Measurements from ENCODE around the gene LNP1. TPM values are rescaled to one million over a fixed set of nuclear protein-coding genes. Genes with fewer than 3 reads are reported as not detected.

LNP1 gene
- total RNA-seq, 1 donor from 2014 or later = 2.1 TPM

GRCh38 chr3:100376301-100376700 is 25.0 kb upstream of the LNP1 start:
- intact Hi-C loops (cut with micrococcal nuclease) = no loop called here
- H3K27me3 Mint-ChIP-seq = no peaks in the 10 kb centered on the region
- H3K4me3 Mint-ChIP-seq = no peak overlapping the region
- H3K4me1 Mint-ChIP-seq = peaks cover 2% of the 10 kb centered on the region
- no peaks in the 10 kb centered on the region for H3K9me3 Mint-ChIP-seq
- H3K27ac Mint-ChIP-seq = peak overlapping the region; percentile 15
- no peak for DNase-seq
- peaks cover 57% of the 10 kb centered on the region for H3K36me3 Mint-ChIP-seq (ENCODE audit: low read depth)

GRCh38 chr3:100384733-100385525 is 16.4 kb upstream of the LNP1 start:
- no peak for DNase-seq
- intact Hi-C loops (cut with micrococcal nuclease) = no loop called here
- no peak overlapping the region for H3K4me3 Mint-ChIP-seq
- peaks cover 9% of the 10 kb centered on the region for H3K4me1 Mint-ChIP-seq
- H3K9me3 Mint-ChIP-seq = peaks cover 6% of the 10 kb centered on the region
- H3K27me3 Mint-ChIP-seq = no peaks in the 10 kb centered on the region
- peaks cover 53% of the 10 kb centered on the region for H3K36me3 Mint-ChIP-seq (ENCODE audit: low read depth)
- H3K27ac Mint-ChIP-seq = no peak overlapping the region

- no peak overlapping the region for H3K4me3 Mint-ChIP-seq
- intact Hi-C loops (cut with micrococcal nuclease) = no loop called here
- peaks cover 49% of the 10 kb centered on the region for H3K36me3 Mint-ChIP-seq (ENCODE audit: low read depth)
- no peak overlapping the region for H3K27ac Mint-ChIP-seq
- H3K27me3 Mint-ChIP-seq = no peaks in the 10 kb centered on the region
- H3K4me1 Mint-ChIP-seq = peaks cover 7% of the 10 kb centered on the region
- H3K9me3 Mint-ChIP-seq = peaks cover 6% of the 10 kb centered on the region
- DNase-seq = no peak
Measured at GRCh38 chr3:100386437-100387074, 14.8 kb upstream of the LNP1 start.

GRCh38 chr3:100389025-100389424 is 12.3 kb upstream of the LNP1 start:
- Mint-ChIP-seq H3K4me1 (peaks cover 10% of the 10 kb centered on the region), H3K4me3 (no peak overlapping the region), H3K27ac (no peak overlapping the region), H3K9me3 (peaks cover 6% of the 10 kb centered on the region), H3K27me3 (no peaks in the 10 kb centered on the region), H3K36me3 (ENCODE audit: low read depth) (peaks cover 46% of the 10 kb centered on the region)
- DNase-seq = no peak
- intact Hi-C loops (cut with micrococcal nuclease) = no loop called here

- DNase-seq = no peak
- Mint-ChIP-seq H3K36me3 (ENCODE audit: low read depth) (peaks cover 17% of the 10 kb centered on the region), H3K27ac (no peak overlapping the region), H3K4me1 (peaks cover 27% of the 10 kb centered on the region), H3K9me3 (no peaks in the 10 kb centered on the region), H3K27me3 (no peaks in the 10 kb centered on the region), H3K4me3 (no peak overlapping the region)
- intact Hi-C loops (cut with micrococcal nuclease) = no loop called here
Measured at GRCh38 chr3:100395679-100396431, 5.5 kb upstream of the LNP1 start.

GRCh38 chr3:100396967-100397366 is 4.4 kb upstream of the LNP1 start:
- Mint-ChIP-seq H3K4me3 (no peak overlapping the region), H3K4me1 (peaks cover 29% of the 10 kb centered on the region), H3K27me3 (no peaks in the 10 kb centered on the region), H3K27ac (no peak overlapping the region), H3K9me3 (no peaks in the 10 kb centered on the region), H3K36me3 (ENCODE audit: low read depth) (peaks cover 18% of the 10 kb centered on the region)
- intact Hi-C loops (cut with micrococcal nuclease) = no loop called here
- DNase-seq = no peak

- H3K4me1 Mint-ChIP-seq = peaks cover 39% of the 10 kb centered on the region
- no peaks in the 10 kb centered on the region for H3K27me3 Mint-ChIP-seq
- H3K4me3 Mint-ChIP-seq = peak overlapping the region; percentile 93
- H3K9me3 Mint-ChIP-seq = no peaks in the 10 kb centered on the region
- H3K36me3 Mint-ChIP-seq (ENCODE audit: low read depth) = peaks cover 15% of the 10 kb centered on the region
- peak overlapping the region; percentile 87 for H3K27ac Mint-ChIP-seq
- DNase-seq = peak; percentile 59
- intact Hi-C loops (cut with micrococcal nuclease) = loop anchor here (5.0 to 10.0 kb wide), 7 partner anchors 82 to 1278 kb away; partner anchors contain the start of genes PCNP and ZBTB11
Measured at GRCh38 chr3:100399341-100400071, 1.8 kb upstream of the LNP1 start.

- Mint-ChIP-seq H3K9me3 (peaks cover under 1% of the 10 kb centered on the region), H3K4me1 (peaks cover 40% of the 10 kb centered on the region), H3K36me3 (ENCODE audit: low read depth) (peaks cover 17% of the 10 kb centered on the region), H3K27ac (peak overlapping the region; percentile 87), H3K4me3 (peak overlapping the region; percentile 93), H3K27me3 (no peaks in the 10 kb centered on the region)
- peak; percentile 82 for DNase-seq
- intact Hi-C loops (cut with micrococcal nuclease) = loop anchor here (5.0 to 10.0 kb wide), 7 partner anchors 83 to 1277 kb away; partner anchors contain the start of genes PCNP and ZBTB11
Measured at GRCh38 chr3:100400419-100400779, 940 bp upstream of the LNP1 start.

- H3K36me3 Mint-ChIP-seq (ENCODE audit: low read depth) = peaks cover 17% of the 10 kb centered on the region
- H3K27ac Mint-ChIP-seq = peak overlapping the region; percentile 98
- peak overlapping the region; percentile 93 for H3K4me3 Mint-ChIP-seq
- intact Hi-C loops (cut with micrococcal nuclease) = loop anchor here (1.0 to 10.0 kb wide), 12 partner anchors 67 to 1276 kb away; partner anchors contain the start of genes CMSS1, NIT2, PCNP and TBC1D23
- peaks cover 4% of the 10 kb centered on the region for H3K9me3 Mint-ChIP-seq
- no peak for DNase-seq
- H3K4me1 Mint-ChIP-seq = peaks cover 35% of the 10 kb centered on the region
- H3K27me3 Mint-ChIP-seq = no peaks in the 10 kb centered on the region
Measured at GRCh38 chr3:100401674-100402041, 319 bp downstream of the LNP1 start.

GRCh38 chr3:100402256-100402655 is 917 bp downstream of the LNP1 start:
- intact Hi-C loops (cut with micrococcal nuclease) = loop anchor here (5.0 to 10.0 kb wide), 7 partner anchors 85 to 1275 kb away; partner anchors contain the start of genes PCNP and ZBTB11

GRCh38 chr3:100402891-100403290 is 1.6 kb downstream of the LNP1 start:
- Mint-ChIP-seq H3K4me3 (peak overlapping the region; percentile 93), H3K27me3 (no peaks in the 10 kb centered on the region), H3K9me3 (peaks cover 12% of the 10 kb centered on the region), H3K4me1 (peaks cover 34% of the 10 kb centered on the region), H3K36me3 (ENCODE audit: low read depth) (peaks cover 25% of the 10 kb centered on the region), H3K27ac (no peak overlapping the region)
- no peak for DNase-seq
- intact Hi-C loops (cut with micrococcal nuclease) = loop anchor here (5.0 to 10.0 kb wide), 7 partner anchors 86 to 1274 kb away; partner anchors contain the start of genes PCNP and ZBTB11

More at GRCh38 chr3:100402256-100402655, 917 bp downstream of the LNP1 start:
- peak overlapping the region; percentile 98 for H3K27ac Mint-ChIP-seq
- H3K4me1 Mint-ChIP-seq = peaks cover 34% of the 10 kb centered on the region
- H3K9me3 Mint-ChIP-seq = peaks cover 6% of the 10 kb centered on the region
- no peaks in the 10 kb centered on the region for H3K27me3 Mint-ChIP-seq
- H3K36me3 Mint-ChIP-seq (ENCODE audit: low read depth) = peaks cover 20% of the 10 kb centered on the region
- peak overlapping the region; percentile 93 for H3K4me3 Mint-ChIP-seq
- DNase-seq = no peak

GRCh38 chr3:100403362-100404249 is 2.3 kb downstream of the LNP1 start:
- H3K27ac Mint-ChIP-seq = no peak overlapping the region
- H3K36me3 Mint-ChIP-seq (ENCODE audit: low read depth) = peaks cover 24% of the 10 kb centered on the region
- peaks cover 12% of the 10 kb centered on the region for H3K9me3 Mint-ChIP-seq
- no peak for DNase-seq
- H3K4me3 Mint-ChIP-seq = peak overlapping the region; percentile 53
- no peaks in the 10 kb centered on the region for H3K27me3 Mint-ChIP-seq
- peaks cover 31% of the 10 kb centered on the region for H3K4me1 Mint-ChIP-seq
- intact Hi-C loops (cut with micrococcal nuclease) = loop anchor here (5.0 to 10.0 kb wide), 7 partner anchors 86 to 1274 kb away; partner anchors contain the start of genes PCNP and ZBTB11
